Muscle layer of duodenum (tissue), 2 donors: ENCODE results near the gene MYO5A.
A peak's percentile ranks its signal among the peaks of the same experiment; 100 is the strongest.

Experiments
- H3K27ac ChIP-seq: one replicate; pipeline ENCODE4 v1.7.0; 2013; ENCODE audit warnings: mild to moderate bottlenecking, low read length
- H3K27me3 ChIP-seq: one replicate; pipeline ENCODE4 v1.7.0; 2013; ENCODE audit warnings: low read depth, mild to moderate bottlenecking, control low read depth, low read length
- H3K36me3 ChIP-seq, 2 donors: one replicate each; pipeline ENCODE4 v1.7.0; 2013; ENCODE audit warnings: low read length in 2 of 2, control low read depth in 1 of 2, mild to moderate bottlenecking in 1 of 2; ENCODE audit not compliant: insufficient read depth in 2 of 2, control insufficient read depth in 1 of 2
- H3K4me1 ChIP-seq, 2 donors: one replicate each; pipeline ENCODE4 v1.7.0; 2013; ENCODE audit warnings: low read length in 2 of 2, mild to moderate bottlenecking in 2 of 2, control low read depth in 1 of 2, moderate library complexity in 1 of 2; ENCODE audit not compliant: insufficient read depth in 2 of 2, control insufficient read depth in 1 of 2
- H3K4me3 ChIP-seq, 2 donors: one replicate each; pipeline ENCODE4 v1.7.0; 2013; ENCODE audit warnings: low read length in 2 of 2, low read depth in 1 of 2, mild to moderate bottlenecking in 1 of 2
- H3K9me3 ChIP-seq, 2 donors: one replicate each; pipeline ENCODE4 v1.7.0; 2013; ENCODE audit warnings: low read length in 2 of 2, control low read depth in 1 of 2, mild to moderate bottlenecking in 1 of 2; ENCODE audit not compliant: control insufficient read depth in 1 of 2
- donor health status: healthy.

Gene MYO5A

DNA sequence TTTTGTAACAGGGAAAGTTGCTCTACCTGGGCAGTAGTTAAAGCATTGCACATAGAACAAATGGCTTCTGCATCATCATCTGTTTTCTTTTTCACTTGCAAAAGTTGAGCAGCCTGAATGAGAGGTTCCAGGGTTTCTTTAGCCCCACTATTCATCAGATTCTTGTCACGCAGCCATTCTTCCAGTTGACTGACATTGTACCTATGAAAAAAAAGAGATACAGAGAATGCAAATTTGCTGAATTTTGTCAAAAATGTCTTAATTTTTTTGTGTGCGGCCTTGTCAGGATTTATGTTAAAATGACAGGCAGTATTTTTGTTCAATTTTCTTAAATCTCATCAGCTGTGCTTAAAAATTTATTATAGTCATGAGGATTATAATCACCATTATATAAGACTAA lies 211.7 kb downstream of the MYO5A start:
- H3K4me3 ChIP-seq: no peak overlapping the region
- no peaks in the 10 kb centered on the region for H3K4me1 ChIP-seq
- no peaks in the 10 kb centered on the region for H3K9me3 ChIP-seq
- H3K36me3 ChIP-seq: peaks cover 37 to 55% of the 10 kb centered on the region in 2 donors
- no peak overlapping the region for H3K27ac ChIP-seq
- H3K27me3 ChIP-seq: no peaks in the 10 kb centered on the region

- no peak overlapping the region for H3K27ac ChIP-seq
- H3K36me3 ChIP-seq: peaks cover 15 to 32% of the 10 kb centered on the region in 2 donors
- H3K4me3 ChIP-seq: no peak overlapping the region
- H3K9me3 ChIP-seq: no peaks in the 10 kb centered on the region
- no peaks in the 10 kb centered on the region for H3K27me3 ChIP-seq
- no peaks in the 10 kb centered on the region for H3K4me1 ChIP-seq
These were observed 219.5 kb downstream of the MYO5A start for GRCh38 chr15:52309154-52309548.

- Histone ChIP-seq H3K4me1 (no peaks in the 10 kb centered on the region), H3K4me3 (no peak overlapping the region), H3K9me3 (no peaks in the 10 kb centered on the region), H3K27me3 (no peaks in the 10 kb centered on the region), H3K27ac (no peak overlapping the region), H3K36me3 (peaks cover 10 to 31% of the 10 kb centered on the region in 2 donors)
These were observed 220.1 kb downstream of the MYO5A start for GRCh38 chr15:52308446-52309153.

GRCh38 chr15:52307847-52308246 lies 220.8 kb downstream of the MYO5A start:
- Histone ChIP-seq H3K27me3 (no peaks in the 10 kb centered on the region), H3K27ac (no peak overlapping the region), H3K4me1 (no peaks in the 10 kb centered on the region), H3K36me3 (peaks cover 4 to 24% of the 10 kb centered on the region in 2 donors), H3K4me3 (no peak overlapping the region), H3K9me3 (no peaks in the 10 kb centered on the region)

- Histone ChIP-seq H3K27ac (no peak overlapping the region), H3K9me3 (no peaks in the 10 kb centered on the region)
These were observed 222.4 kb downstream of the MYO5A start for GRCh38 chr15:52306270-52306669.

DNA sequence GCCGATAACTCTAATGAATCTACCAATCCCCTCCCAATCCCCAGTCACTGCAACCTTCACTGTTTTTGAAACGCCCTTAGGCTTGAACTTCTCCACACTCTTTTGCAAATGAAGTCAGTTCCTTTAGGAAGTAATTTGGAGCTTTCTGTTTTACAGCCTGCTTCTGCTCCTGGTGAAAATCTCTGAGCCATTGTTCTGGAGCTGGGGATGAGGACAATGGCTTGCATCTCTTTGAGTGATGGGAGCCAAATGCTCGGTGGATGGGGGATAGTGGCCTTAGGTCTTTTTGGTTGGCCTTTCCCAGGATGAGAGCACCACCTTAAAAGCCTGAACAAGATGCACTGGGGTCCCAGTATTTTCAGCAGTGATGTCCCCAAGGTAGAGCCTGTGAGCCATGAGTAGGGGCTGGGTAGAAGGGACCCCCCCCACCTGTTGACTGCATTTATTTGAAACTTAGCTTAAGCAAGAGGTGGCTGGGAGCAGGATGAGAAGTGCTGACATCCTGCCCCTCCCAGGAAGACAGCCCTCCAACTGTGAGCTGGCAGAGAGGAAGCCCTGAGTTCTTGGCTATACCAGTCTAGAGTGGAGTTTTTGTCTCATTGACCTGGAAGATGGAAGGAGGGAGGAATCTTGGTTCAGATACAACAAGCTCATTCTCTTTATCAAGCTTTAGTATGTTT lies 225.4 kb downstream of the MYO5A start:
- H3K9me3 ChIP-seq: no peaks in the 10 kb centered on the region

More at GRCh38 chr15:52306270-52306669, 222.4 kb downstream of the MYO5A start:
- no peaks in the 10 kb centered on the region for H3K4me1 ChIP-seq
- H3K36me3 ChIP-seq: peaks cover 4 to 23% of the 10 kb centered on the region in 2 donors
- no peak overlapping the region for H3K4me3 ChIP-seq
- H3K27me3 ChIP-seq: no peaks in the 10 kb centered on the region

GRCh38 chr15:52301265-52301847 lies 227.3 kb downstream of the MYO5A start:
- no peaks in the 10 kb centered on the region for H3K36me3 ChIP-seq

More for the DNA sequence above, 225.4 kb downstream of the MYO5A start:
- H3K4me3 ChIP-seq: no peak overlapping the region
- no peaks in the 10 kb centered on the region for H3K27me3 ChIP-seq
- no peaks in the 10 kb centered on the region for H3K4me1 ChIP-seq
- no peaks in the 10 kb centered on the region for H3K36me3 ChIP-seq
- H3K27ac ChIP-seq: no peak overlapping the region

GRCh38 chr15:52295421-52296001 lies 233.2 kb downstream of the MYO5A start, which contains the start of gene MYO5C:
Gene MYO5C, minus strand, starts transcription at chr15:52295804. Its CDS starts 168 bp downstream, at chr15:52295636.
- H3K9me3 ChIP-seq: no peaks in the 10 kb centered on the region
- no peak within 1 kb of the TSS for H3K27ac ChIP-seq
- H3K4me1 ChIP-seq: peaks cover 0 to 13% of the 10 kb centered on the region in 2 donors
- H3K27me3 ChIP-seq: peaks cover 7% of the 10 kb centered on the region
- no peaks in the 10 kb centered on the region for H3K36me3 ChIP-seq
- peak within 1 kb of the TSS; percentile 37 to 65 for H3K4me3 ChIP-seq

More at GRCh38 chr15:52301265-52301847, 227.3 kb downstream of the MYO5A start:
- Histone ChIP-seq H3K27me3 (no peaks in the 10 kb centered on the region), H3K4me3 (no peak overlapping the region), H3K9me3 (no peaks in the 10 kb centered on the region), H3K27ac (no peak overlapping the region), H3K4me1 (no peaks in the 10 kb centered on the region)

GRCh38 chr15:52294881-52295420 lies 233.7 kb downstream of the MYO5A start:
- H3K36me3 ChIP-seq: no peaks in the 10 kb centered on the region
- peaks cover 0 to 13% of the 10 kb centered on the region in 2 donors for H3K4me1 ChIP-seq
- H3K4me3 ChIP-seq: peak overlapping the region; percentile 37 to 65
- no peak overlapping the region for H3K27ac ChIP-seq
- no peaks in the 10 kb centered on the region for H3K9me3 ChIP-seq
- H3K27me3 ChIP-seq: peaks cover 7% of the 10 kb centered on the region

GRCh38 chr15:52292780-52293392 lies 235.8 kb downstream of the MYO5A start:
- Histone ChIP-seq H3K9me3 (no peaks in the 10 kb centered on the region), H3K4me3 (no peak overlapping the region), H3K27me3 (peaks cover 7% of the 10 kb centered on the region), H3K36me3 (no peaks in the 10 kb centered on the region), H3K4me1 (peaks cover 0 to 13% of the 10 kb centered on the region in 2 donors), H3K27ac (no peak overlapping the region)
